Nephron progenitor cell (in vitro differentiated cells): Measurements from ENCODE around the gene HACD1.

Experiments
- DNase-seq: peaks from one replicate; pipeline ENCODE4 v3.0.0; 2021
- H3K27ac Mint-ChIP-seq: 2 replicates; pipeline ENCODE4 v1.8.0; 2021; ENCODE audit warnings: mild to moderate bottlenecking, moderate library complexity, mixed read lengths
- H3K27me3 Mint-ChIP-seq: 2 replicates; pipeline ENCODE4 v1.8.0; 2021; ENCODE audit warnings: mild to moderate bottlenecking, low read depth, mixed read lengths; ENCODE audit not compliant: poor library complexity
- H3K36me3 Mint-ChIP-seq: 2 replicates; pipeline ENCODE4 v1.8.0; 2021; ENCODE audit warnings: low read depth, mixed read lengths
- H3K4me1 Mint-ChIP-seq: 2 replicates; pipeline ENCODE4 v1.8.0; 2021; ENCODE audit warnings: mixed read lengths
- H3K4me3 Mint-ChIP-seq: 2 replicates; pipeline ENCODE4 v1.8.0; 2021; ENCODE audit warnings: mild to moderate bottlenecking, moderate library complexity, mixed read lengths
- H3K9me3 Mint-ChIP-seq: 2 replicates; pipeline ENCODE4 v1.8.0; 2021; ENCODE audit warnings: mild to moderate bottlenecking, moderate library complexity, mixed read lengths
- CTCF ChIP-seq: fragments of 200-600 bp; sonication (generic); IDR thresholded peaks from 2 replicates; pipeline ENCODE4 v1.5.0; 2021; ENCODE audit warnings: antibody characterized with exemption

Gene HACD1

GRCh38 chr10:17660921-17661320, 43.7 kb upstream of the HACD1 start:
- TF ChIP-seq CTCF, result no peak
- no peak for DNase-seq
- peaks cover 50% of the 10 kb centered on the region for H3K36me3 Mint-ChIP-seq
- peaks cover 31% of the 10 kb centered on the region for H3K9me3 Mint-ChIP-seq
- H3K4me3 Mint-ChIP-seq, result no peak overlapping the region
- no peaks in the 10 kb centered on the region for H3K27me3 Mint-ChIP-seq
- H3K27ac Mint-ChIP-seq, result no peak overlapping the region
- H3K4me1 Mint-ChIP-seq, result no peaks in the 10 kb centered on the region

- Mint-ChIP-seq H3K4me3 (no peak overlapping the region), H3K27ac (no peak overlapping the region), H3K4me1 (no peaks in the 10 kb centered on the region), H3K9me3 (peaks cover 47% of the 10 kb centered on the region), H3K36me3 (peaks cover 66% of the 10 kb centered on the region), H3K27me3 (no peaks in the 10 kb centered on the region)
- DNase-seq, result no peak
- no peak for TF ChIP-seq CTCF
Observed at GRCh38 chr10:17659365-17659764, 42.2 kb upstream of the HACD1 start.

GRCh38 chr10:17657103-17657500, 39.9 kb upstream of the HACD1 start:
- H3K4me1 Mint-ChIP-seq, result no peaks in the 10 kb centered on the region
- H3K36me3 Mint-ChIP-seq, result peaks cover 77% of the 10 kb centered on the region
- no peaks in the 10 kb centered on the region for H3K27me3 Mint-ChIP-seq

GRCh38 chr10:17655567-17656146, 38.5 kb upstream of the HACD1 start:
- H3K4me3 Mint-ChIP-seq, result no peak overlapping the region
- peaks cover 82% of the 10 kb centered on the region for H3K36me3 Mint-ChIP-seq
- no peaks in the 10 kb centered on the region for H3K4me1 Mint-ChIP-seq
- DNase-seq, result no peak
- no peak overlapping the region for H3K27ac Mint-ChIP-seq
- no peak for TF ChIP-seq CTCF
- H3K9me3 Mint-ChIP-seq, result peaks cover 78% of the 10 kb centered on the region
- H3K27me3 Mint-ChIP-seq, result no peaks in the 10 kb centered on the region

More at GRCh38 chr10:17657103-17657500, 39.9 kb upstream of the HACD1 start:
- DNase-seq, result no peak
- no peak overlapping the region for H3K27ac Mint-ChIP-seq
- peaks cover 65% of the 10 kb centered on the region for H3K9me3 Mint-ChIP-seq
- H3K4me3 Mint-ChIP-seq, result no peak overlapping the region
- TF ChIP-seq CTCF, result no peak

- Mint-ChIP-seq H3K4me3 (no peak overlapping the region), H3K9me3 (peaks cover 82% of the 10 kb centered on the region), H3K27ac (no peak overlapping the region), H3K36me3 (peaks cover 88% of the 10 kb centered on the region), H3K27me3 (no peaks in the 10 kb centered on the region), H3K4me1 (no peaks in the 10 kb centered on the region)
- DNase-seq, result no peak
- TF ChIP-seq CTCF, result no peak
Observed at GRCh38 chr10:17655009-17655408, 37.8 kb upstream of the HACD1 start.

DNA sequence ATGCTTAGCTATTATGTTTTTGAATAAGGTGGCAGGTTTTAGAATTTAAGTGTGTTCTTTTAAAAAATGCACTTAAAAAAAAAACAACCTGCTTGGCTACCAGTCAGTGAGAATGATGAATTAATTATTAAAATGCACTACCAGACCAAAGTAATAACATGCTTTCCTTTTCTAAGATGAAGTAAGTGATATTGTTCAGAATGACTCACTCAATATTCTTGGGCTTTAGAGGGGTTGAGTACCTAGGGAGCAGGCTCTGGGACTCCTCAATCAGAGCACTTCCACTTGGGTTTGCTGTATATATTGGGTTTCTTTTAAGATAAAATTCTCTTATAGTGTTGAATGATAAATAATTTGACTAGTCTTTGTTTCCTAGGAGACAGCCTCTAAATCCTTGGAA, 35.4 kb upstream of the HACD1 start:
- H3K27ac Mint-ChIP-seq, result no peak overlapping the region
- no peaks in the 10 kb centered on the region for H3K27me3 Mint-ChIP-seq
- TF ChIP-seq CTCF, result no peak
- no peaks in the 10 kb centered on the region for H3K4me1 Mint-ChIP-seq
- H3K36me3 Mint-ChIP-seq, result peaks cover 97% of the 10 kb centered on the region
- H3K4me3 Mint-ChIP-seq, result no peak overlapping the region
- DNase-seq, result no peak
- peaks cover 67% of the 10 kb centered on the region for H3K9me3 Mint-ChIP-seq
